HG03378 (cell line): ENCODE data around the gene ANK2.
A peak's percentile ranks its signal among the peaks of the same experiment; 100 is the strongest.

Source experiments
- ATAC-seq: cut with Tn5 transposase; IDR thresholded peaks from one replicate; pipeline ENCODE4 v1.9.1; 2021; ENCODE audit warnings: mild to moderate bottlenecking, moderate library complexity; ENCODE audit not compliant: unreplicated experiment

ANK2 gene

GRCh38 chr4:113049421-113050370 is at the start of gene ANK2:
ANK2 (plus strand) TSS chr4:113049653; CDS start chr4:113049729, 76 bp downstream.
- no peak for ATAC-seq

GRCh38 chr4:113003841-113004240 is 45.6 kb upstream of the ANK2 start:
- no peak for ATAC-seq

GRCh38 chr4:113004655-113005054 is 44.8 kb upstream of the ANK2 start:
- ATAC-seq = no peak

- no peak for ATAC-seq
These were observed 42.8 kb upstream of the ANK2 start for GRCh38 chr4:113006632-113007031.

- ATAC-seq = no peak
These were observed 42.3 kb upstream of the ANK2 start for GRCh38 chr4:113007151-113007550.

GRCh38 chr4:113008135-113008534 is 41.3 kb upstream of the ANK2 start:
- ATAC-seq = no peak

GRCh38 chr4:113008716-113009115 is 40.7 kb upstream of the ANK2 start:
- ATAC-seq = no peak

- ATAC-seq = no peak
These were observed 40.0 kb upstream of the ANK2 start for GRCh38 chr4:113009461-113009860.

GRCh38 chr4:113012122-113012725 is 37.2 kb upstream of the ANK2 start:
- no peak for ATAC-seq

GRCh38 chr4:113012786-113013185 is 36.7 kb upstream of the ANK2 start:
- ATAC-seq = no peak

- ATAC-seq = no peak
These were observed 35.7 kb upstream of the ANK2 start for GRCh38 chr4:113013751-113014150.

GRCh38 chr4:113016377-113016776 is 33.1 kb upstream of the ANK2 start:
- ATAC-seq = no peak

- ATAC-seq = no peak
These were observed 28.5 kb upstream of the ANK2 start for GRCh38 chr4:113020966-113021365.

GRCh38 chr4:113024388-113024787 is 25.1 kb upstream of the ANK2 start:
- no peak for ATAC-seq

GRCh38 chr4:113025416-113025815 is 24.0 kb upstream of the ANK2 start:
- ATAC-seq = no peak

GRCh38 chr4:113026556-113026955 is 22.9 kb upstream of the ANK2 start:
- no peak for ATAC-seq

GRCh38 chr4:113028074-113028473 is 21.4 kb upstream of the ANK2 start:
- ATAC-seq = no peak

GRCh38 chr4:113031212-113031611 is 18.2 kb upstream of the ANK2 start:
- ATAC-seq = no peak

GRCh38 chr4:113040793-113041192 is 8.7 kb upstream of the ANK2 start:
- ATAC-seq = peak; percentile 50

GRCh38 chr4:113042502-113042901 is 7.0 kb upstream of the ANK2 start:
- ATAC-seq = no peak

- no peak for ATAC-seq
These were observed 5.9 kb upstream of the ANK2 start for GRCh38 chr4:113043591-113043990.

GRCh38 chr4:113050371-113050755 is 910 bp downstream of the ANK2 start:
- ATAC-seq = no peak
